ENCODE results near the gene SPPL3.

SPPL3 gene

DNA sequence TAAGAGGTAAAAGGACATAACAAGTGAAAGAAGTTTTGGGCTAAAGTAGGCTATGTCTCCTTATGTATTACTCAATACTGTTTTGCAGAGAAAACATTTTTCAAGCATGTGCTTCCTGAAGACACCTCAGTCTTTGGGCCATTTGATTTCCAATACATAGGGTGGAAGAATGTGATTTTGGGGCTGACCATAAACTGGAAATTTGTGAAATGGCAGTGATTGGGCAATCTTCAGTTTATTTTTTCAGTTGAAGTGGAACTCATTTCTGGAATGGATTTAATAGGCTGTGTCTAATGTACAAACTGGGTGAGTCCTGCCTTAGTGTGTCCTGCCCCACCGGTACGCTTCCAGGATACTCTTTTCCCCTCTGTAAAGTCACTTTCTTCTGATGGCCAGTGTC lies 181.4 kb downstream of the SPPL3 start:
- TF ChIP-seq CTCF (IDR thresholded peaks at IDR 0.05; ENCODE audit: low read depth, low read length, missing control alignments): no peak
- Histone ChIP-seq H3K27ac (no peak overlapping the region), H3K36me3 (replicated peaks) (peaks cover 35% of the 10 kb centered on the region), H3K4me3 (ENCODE audit: low read depth, low read length) (no peak overlapping the region), H3K27me3 (replicated peaks) (no peaks in the 10 kb centered on the region)
- in situ Hi-C loops (cut with HindIII; ENCODE audit: low pct_ligation_motif_present, low sequenced_read_pairs): no loop called here
- no peak for DNase-seq

- H3K27me3 ChIP-seq (replicated peaks): no peaks in the 10 kb centered on the region
- no peak for TF ChIP-seq CTCF (IDR thresholded peaks at IDR 0.05; ENCODE audit: low read depth, low read length, missing control alignments)
- no peak overlapping the region for H3K4me3 ChIP-seq (ENCODE audit: low read depth, low read length)
- no peak for DNase-seq
- in situ Hi-C loops (cut with HindIII; ENCODE audit: low pct_ligation_motif_present, low sequenced_read_pairs): no loop called here
- H3K27ac ChIP-seq: no peak overlapping the region
- peaks cover 39% of the 10 kb centered on the region for H3K36me3 ChIP-seq (replicated peaks)
Measured at GRCh38 chr12:120721866-120722265, 182.3 kb downstream of the SPPL3 start.

DNA sequence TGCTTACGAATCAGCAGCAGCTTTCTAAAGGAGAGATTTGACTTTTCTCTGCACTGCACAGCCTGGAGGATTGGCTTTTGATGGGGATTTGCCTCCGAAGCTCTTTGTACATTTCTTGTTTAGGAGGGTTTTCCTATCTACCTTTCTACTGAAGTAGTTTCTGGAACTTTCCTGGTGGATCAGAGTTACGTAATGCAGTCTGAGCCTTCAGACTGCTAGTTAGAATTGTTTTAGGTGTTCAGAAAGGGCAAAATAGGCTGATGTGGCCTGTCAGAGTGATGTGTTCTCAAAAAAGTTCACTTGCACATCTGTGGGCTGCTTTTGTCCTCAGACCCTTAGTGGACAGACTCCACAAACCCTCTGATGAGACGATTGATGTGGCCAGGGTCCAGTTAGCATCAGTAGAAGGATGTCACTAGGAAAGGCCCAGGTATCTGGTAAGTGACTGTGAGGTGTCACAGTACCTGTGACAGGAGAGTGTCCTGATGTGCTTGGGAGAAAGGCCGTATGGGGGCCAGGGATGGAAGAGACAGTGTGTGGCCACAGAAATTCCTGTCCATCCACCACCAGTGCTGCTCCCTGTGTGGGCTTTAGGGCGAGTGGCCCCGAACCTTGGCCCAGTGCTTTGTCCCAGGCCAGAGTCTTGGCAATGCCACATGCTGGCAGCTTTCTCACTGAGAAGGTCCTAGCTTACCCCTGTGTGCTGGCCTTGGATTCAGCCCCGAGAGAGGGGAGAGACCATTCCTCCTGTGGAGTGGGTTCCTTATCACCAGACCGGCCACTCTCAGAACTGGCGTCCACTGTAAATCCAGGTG lies 183.0 kb downstream of the SPPL3 start:
- in situ Hi-C loops (cut with HindIII; ENCODE audit: low pct_ligation_motif_present, low sequenced_read_pairs): no loop called here
- Histone ChIP-seq H3K4me3 (ENCODE audit: low read depth, low read length) (no peak overlapping the region), H3K36me3 (replicated peaks) (peaks cover 46% of the 10 kb centered on the region), H3K27me3 (replicated peaks) (no peaks in the 10 kb centered on the region), H3K27ac (no peak overlapping the region)
- no peak for DNase-seq
- TF ChIP-seq CTCF (IDR thresholded peaks at IDR 0.05; ENCODE audit: low read depth, low read length, missing control alignments): no peak

- TF ChIP-seq CTCF (IDR thresholded peaks at IDR 0.05; ENCODE audit: low read depth, low read length, missing control alignments): no peak
- in situ Hi-C loops (cut with HindIII; ENCODE audit: low pct_ligation_motif_present, low sequenced_read_pairs): no loop called here
- Histone ChIP-seq H3K36me3 (replicated peaks) (peaks cover 46% of the 10 kb centered on the region), H3K4me3 (ENCODE audit: low read depth, low read length) (no peak overlapping the region), H3K27me3 (replicated peaks) (no peaks in the 10 kb centered on the region), H3K27ac (no peak overlapping the region)
- peak; percentile 56 for DNase-seq
Measured at GRCh38 chr12:120720234-120720986, 183.7 kb downstream of the SPPL3 start.

GRCh38 chr12:120719496-120720233 lies 184.5 kb downstream of the SPPL3 start:
- no peak for DNase-seq

More at GRCh38 chr12:120719496-120720233, 184.5 kb downstream of the SPPL3 start:
- no peak overlapping the region for H3K4me3 ChIP-seq (ENCODE audit: low read depth, low read length)
- in situ Hi-C loops (cut with HindIII; ENCODE audit: low pct_ligation_motif_present, low sequenced_read_pairs): no loop called here
- H3K27ac ChIP-seq: no peak overlapping the region
- TF ChIP-seq CTCF (IDR thresholded peaks at IDR 0.05; ENCODE audit: low read depth, low read length, missing control alignments): no peak
- no peaks in the 10 kb centered on the region for H3K27me3 ChIP-seq (replicated peaks)
- peaks cover 52% of the 10 kb centered on the region for H3K36me3 ChIP-seq (replicated peaks)
